GM12878 (cell line): Measurements from ENCODE around the gene FGGY. TPM values are rescaled to one million over a fixed set of nuclear protein-coding genes. Genes with fewer than 3 reads are reported as not detected.
A peak's percentile ranks its signal among the peaks of the same experiment; 100 is the strongest.

ENCODE experiments used
- ASH2L ChIP-seq: fragments of 300-600, 200-600 bp; sonication (generic); IDR thresholded peaks from 2 replicates; pipeline ENCODE4 v1.6.1; 2017; ENCODE audit warnings: low read depth, mild to moderate bottlenecking, borderline replicate concordance
- BCL11A ChIP-seq: IDR thresholded peaks from 2 replicates; pipeline ENCODE4 v1.6.1; 2011; ENCODE audit warnings: low read depth, low read length
- EP300 ChIP-seq, 2 experiments: fragments of 150-350 bp in 1 of 2; IDR thresholded peaks; 2 replicates each; pipeline ENCODE4 v1.6.1; 2011 to 2012; ENCODE audit warnings: low read depth in 2 of 2, low read length in 2 of 2, borderline replicate concordance in 1 of 2, improper control_type of control experiment in 1 of 2, inconsistent platforms in 1 of 2; ENCODE audit not compliant: control insufficient read depth in 1 of 2
- ESRRA ChIP-seq: IDR thresholded peaks from 2 replicates; pipeline ENCODE4 v1.6.1; 2012; ENCODE audit warnings: mild to moderate bottlenecking, low read length, improper control_type of control experiment
- GABPA ChIP-seq: IDR thresholded peaks from 2 replicates; pipeline ENCODE4 v1.6.1; 2014; ENCODE audit warnings: antibody characterized with exemption, low read depth, mild to moderate bottlenecking, inconsistent platforms
- GATAD2B ChIP-seq: fragments of 450-650 bp; conservative IDR thresholded peaks from 2 replicates; pipeline ENCODE4 v1.6.1; 2017; ENCODE audit warnings: low read depth, mild to moderate bottlenecking, moderate library complexity
- HDAC2 ChIP-seq: fragments of 200-600 bp; sonication (generic); IDR thresholded peaks from 2 replicates; pipeline ENCODE4 v1.6.1; 2017
- JUNB ChIP-seq: IDR thresholded peaks from 2 replicates; pipeline ENCODE4 v1.6.1; 2016; ENCODE audit warnings: antibody characterized with exemption, mild to moderate bottlenecking
- POU2F2 ChIP-seq: IDR thresholded peaks from 3 replicates; pipeline ENCODE4 v1.6.1; 2011; ENCODE audit warnings: low read depth, mild to moderate bottlenecking, low read length, borderline replicate concordance
- RAD51 ChIP-seq: fragments of 450-650 bp; IDR thresholded peaks from 2 replicates; pipeline ENCODE4 v1.6.1; 2016; ENCODE audit warnings: moderate library complexity, mild to moderate bottlenecking, inconsistent platforms
- SPI1 ChIP-seq: IDR thresholded peaks from 2 replicates; pipeline ENCODE4 v1.6.1; 2011; ENCODE audit warnings: low read depth, mild to moderate bottlenecking, low read length, moderate library complexity, borderline replicate concordance; ENCODE audit not compliant: insufficient read depth
- SRF ChIP-seq, 2 experiments: IDR thresholded peaks; 2 replicates each; pipeline ENCODE4 v1.6.1; 2011; ENCODE audit warnings: low read depth in 2 of 2, low read length in 2 of 2, mild to moderate bottlenecking in 1 of 2, moderate library complexity in 1 of 2
- SUPT20H ChIP-seq: IDR thresholded peaks from 2 replicates; pipeline ENCODE4 v1.6.1; 2011; ENCODE audit warnings: low read depth, mild to moderate bottlenecking, low read length, moderate library complexity, borderline replicate concordance; ENCODE audit not compliant: control insufficient read depth
- TCF12 ChIP-seq: IDR thresholded peaks from 2 replicates; pipeline ENCODE4 v1.6.1; 2011; ENCODE audit warnings: low read depth, mild to moderate bottlenecking, low read length
- ZBED1 ChIP-seq: IDR thresholded peaks from 2 replicates; pipeline ENCODE4 v1.6.1; 2016; ENCODE audit warnings: borderline replicate concordance
- ZNF207 ChIP-seq: fragments of 450-650 bp; IDR thresholded peaks from 2 replicates; pipeline ENCODE4 v1.6.1; 2014; ENCODE audit warnings: antibody characterized with exemption, mild to moderate bottlenecking, borderline replicate concordance
- ZNF384 ChIP-seq: IDR thresholded peaks from 2 replicates; pipeline ENCODE4 v1.6.1; 2012; ENCODE audit warnings: low read depth, mild to moderate bottlenecking, low read length, improper control_type of control experiment, borderline replicate concordance
- polyA plus RNA-seq, 11 experiments: library from polyadenylated mRNA; depleted of rRNA in 4 of 11; unstranded in 6 of 11; stranded (reverse) in 5 of 11; fragments of >200 nt; fragmentation: Nextera tagmentation in 4 of 11; fragmentation: Illumina TruSeq in 1 of 11; extraction: Ambion mirVana in 4 of 11; extraction: Trizol in 1 of 11; gene quantifications; 1 replicate in 1 of 11; 2 replicates in 10 of 11; pipeline versions ENCODE4 v1.2.1 to v1.2.3, GENCODE V29; 2011 to 2016; ENCODE audit warnings: inconsistent platforms in 2 of 11, missing spikeins in 2 of 11, low read depth in 1 of 11
- total RNA-seq, 4 experiments: library from RNA; depleted of rRNA in 3 of 4; stranded (reverse); fragments of >200 nt in 3 of 4; fragmentation: Illumina TruSeq in 1 of 4; extraction: Trizol in 1 of 4; gene quantifications; 2 replicates each; pipeline versions ENCODE4 v1.2.1 to v1.2.3, GENCODE V29; 2013 to 2021
- TF ChIP-seq, protein P1 (sequence below): fragments of 150-350 bp; IDR thresholded peaks from 2 replicates; pipeline ENCODE4 v1.6.1; 2016; ENCODE audit warnings: low read depth, low read length

The FGGY gene
- total and polyA plus RNA-seq, 10 of the 15 experiments (the other 5 are each of a cell fraction or from before 2014, with no cell fraction given), result 6.2 to 11.9 (median 7.5) TPM

DNA sequence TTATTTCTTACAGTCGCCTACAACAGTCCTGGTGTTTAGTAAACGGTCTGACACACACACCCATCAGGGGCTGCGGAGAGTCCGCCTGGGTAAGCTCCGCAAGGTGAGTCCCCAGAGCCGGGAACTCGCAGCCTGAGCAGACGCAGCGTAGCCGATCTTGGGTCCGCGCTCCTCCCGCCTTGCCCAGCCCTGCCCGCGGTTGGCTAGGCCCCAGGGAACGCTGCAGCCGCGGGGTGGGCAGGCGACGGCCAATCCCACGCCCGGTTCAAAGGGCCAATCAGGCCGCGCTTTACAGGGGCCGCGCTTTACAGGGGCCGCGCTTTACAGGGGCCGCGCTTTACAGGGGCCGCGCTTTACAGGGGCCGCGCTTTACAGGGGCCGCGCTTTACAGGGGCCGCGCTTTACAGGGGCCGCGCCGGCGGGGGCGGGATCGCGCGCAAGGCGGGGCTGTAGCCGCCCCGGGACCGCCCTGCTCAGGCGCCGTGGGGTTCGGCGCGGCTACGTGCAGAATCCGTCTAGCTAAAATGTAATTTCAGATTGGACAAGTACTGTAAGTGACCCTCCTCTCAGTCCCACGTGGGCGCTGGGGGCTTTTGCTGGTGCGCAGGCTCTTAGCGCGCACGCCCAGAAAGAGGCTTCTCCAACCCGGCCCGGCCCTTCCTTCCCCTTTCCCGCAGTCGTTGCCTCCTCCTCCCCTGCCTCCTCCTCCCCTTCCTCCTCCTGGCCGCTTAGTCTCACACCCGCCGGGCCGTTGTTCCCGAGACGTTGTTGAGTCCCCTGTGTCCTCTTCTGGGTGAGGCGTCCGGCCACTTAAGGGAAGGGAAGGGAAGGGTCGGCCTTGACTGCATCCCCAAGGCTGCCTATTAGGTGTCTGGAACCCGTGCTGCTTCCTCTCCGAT lies at the start of gene FGGY (continued):
- TF ChIP-seq, protein P1, sequence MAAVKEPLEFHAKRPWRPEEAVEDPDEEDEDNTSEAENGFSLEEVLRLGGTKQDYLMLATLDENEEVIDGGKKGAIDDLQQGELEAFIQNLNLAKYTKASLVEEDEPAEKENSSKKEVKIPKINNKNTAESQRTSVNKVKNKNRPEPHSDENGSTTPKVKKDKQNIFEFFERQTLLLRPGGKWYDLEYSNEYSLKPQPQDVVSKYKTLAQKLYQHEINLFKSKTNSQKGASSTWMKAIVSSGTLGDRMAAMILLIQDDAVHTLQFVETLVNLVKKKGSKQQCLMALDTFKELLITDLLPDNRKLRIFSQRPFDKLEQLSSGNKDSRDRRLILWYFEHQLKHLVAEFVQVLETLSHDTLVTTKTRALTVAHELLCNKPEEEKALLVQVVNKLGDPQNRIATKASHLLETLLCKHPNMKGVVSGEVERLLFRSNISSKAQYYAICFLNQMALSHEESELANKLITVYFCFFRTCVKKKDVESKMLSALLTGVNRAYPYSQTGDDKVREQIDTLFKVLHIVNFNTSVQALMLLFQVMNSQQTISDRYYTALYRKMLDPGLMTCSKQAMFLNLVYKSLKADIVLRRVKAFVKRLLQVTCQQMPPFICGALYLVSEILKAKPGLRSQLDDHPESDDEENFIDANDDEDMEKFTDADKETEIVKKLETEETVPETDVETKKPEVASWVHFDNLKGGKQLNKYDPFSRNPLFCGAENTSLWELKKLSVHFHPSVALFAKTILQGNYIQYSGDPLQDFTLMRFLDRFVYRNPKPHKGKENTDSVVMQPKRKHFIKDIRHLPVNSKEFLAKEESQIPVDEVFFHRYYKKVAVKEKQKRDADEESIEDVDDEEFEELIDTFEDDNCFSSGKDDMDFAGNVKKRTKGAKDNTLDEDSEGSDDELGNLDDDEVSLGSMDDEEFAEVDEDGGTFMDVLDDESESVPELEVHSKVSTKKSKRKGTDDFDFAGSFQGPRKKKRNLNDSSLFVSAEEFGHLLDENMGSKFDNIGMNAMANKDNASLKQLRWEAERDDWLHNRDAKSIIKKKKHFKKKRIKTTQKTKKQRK, result no peak
- TF ChIP-seq RAD51, result peak; percentile 86
- no peak for TF ChIP-seq ZBED1
- no peak for TF ChIP-seq BCL11A
- no peak for TF ChIP-seq ASH2L
- no peak for TF ChIP-seq EP300 (IDR thresholded peaks at IDR 0.05; ENCODE audit: borderline replicate concordance in 1 of 2, control insufficient read depth in 1 of 2, low read depth in 2 of 2, low read length in 2 of 2)
- TF ChIP-seq SRF (IDR thresholded peaks at IDR 0.05; ENCODE audit: low read depth in 2 of 2, low read length in 2 of 2), result no peak
- no peak for TF ChIP-seq ZNF384
- TF ChIP-seq TCF12, result peak; percentile 23; the same call in 1 of the 2 replicates
- no peak for TF ChIP-seq HDAC2
- TF ChIP-seq POU2F2, result peak; percentile 65; the same call in 2 of the 3 replicates
- no peak for TF ChIP-seq ESRRA
- TF ChIP-seq GABPA, result no peak
- TF ChIP-seq SPI1, result no peak
- TF ChIP-seq JUNB, result no peak
- TF ChIP-seq SUPT20H, result no peak
- TF ChIP-seq GATAD2B, result no peak; the same call in none of the 2 replicates
- TF ChIP-seq ZNF207, result no peak
